Measurements from ENCODE around the gene JAK3.

DNA sequence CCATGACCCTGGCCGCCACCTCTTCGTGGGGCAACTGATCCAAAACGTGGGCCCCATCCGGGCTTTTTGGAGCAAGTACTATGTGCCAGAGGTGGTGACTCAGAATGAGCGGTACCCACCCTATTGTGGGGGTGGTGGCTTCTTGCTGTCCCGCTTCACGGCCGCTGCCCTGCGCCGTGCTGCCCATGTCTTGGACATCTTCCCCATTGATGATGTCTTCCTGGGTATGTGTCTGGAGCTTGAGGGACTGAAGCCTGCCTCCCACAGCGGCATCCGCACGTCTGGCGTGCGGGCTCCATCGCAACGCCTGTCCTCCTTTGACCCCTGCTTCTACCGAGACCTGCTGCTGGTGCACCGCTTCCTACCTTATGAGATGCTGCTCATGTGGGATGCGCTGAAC lies 36.1 kb downstream of the JAK3 start:
- TF ChIP-seq, protein P1, sequence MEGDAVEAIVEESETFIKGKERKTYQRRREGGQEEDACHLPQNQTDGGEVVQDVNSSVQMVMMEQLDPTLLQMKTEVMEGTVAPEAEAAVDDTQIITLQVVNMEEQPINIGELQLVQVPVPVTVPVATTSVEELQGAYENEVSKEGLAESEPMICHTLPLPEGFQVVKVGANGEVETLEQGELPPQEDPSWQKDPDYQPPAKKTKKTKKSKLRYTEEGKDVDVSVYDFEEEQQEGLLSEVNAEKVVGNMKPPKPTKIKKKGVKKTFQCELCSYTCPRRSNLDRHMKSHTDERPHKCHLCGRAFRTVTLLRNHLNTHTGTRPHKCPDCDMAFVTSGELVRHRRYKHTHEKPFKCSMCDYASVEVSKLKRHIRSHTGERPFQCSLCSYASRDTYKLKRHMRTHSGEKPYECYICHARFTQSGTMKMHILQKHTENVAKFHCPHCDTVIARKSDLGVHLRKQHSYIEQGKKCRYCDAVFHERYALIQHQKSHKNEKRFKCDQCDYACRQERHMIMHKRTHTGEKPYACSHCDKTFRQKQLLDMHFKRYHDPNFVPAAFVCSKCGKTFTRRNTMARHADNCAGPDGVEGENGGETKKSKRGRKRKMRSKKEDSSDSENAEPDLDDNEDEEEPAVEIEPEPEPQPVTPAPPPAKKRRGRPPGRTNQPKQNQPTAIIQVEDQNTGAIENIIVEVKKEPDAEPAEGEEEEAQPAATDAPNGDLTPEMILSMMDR (IDR thresholded peaks at IDR 0.05) = no peak
- TF ChIP-seq POLR2A (IDR thresholded peaks at IDR 0.05) = no peak
